Left ventricle myocardium inferior (tissue), 1 donor: ENCODE data around the gene PDE6A. TPM values are rescaled to one million over a fixed set of nuclear protein-coding genes. Genes with fewer than 3 reads are reported as not detected.
"Not testable (repeated sequence)": the region's sequence is repeated elsewhere in the genome, so short reads cannot be mapped to it uniquely, and the experiment has no call there.

Experiments
- DNase-seq: peaks from one replicate; pipeline ENCODE4 v3.0.0-alpha.2; 2020
- H3K27ac ChIP-seq: fragments of 200-600 bp; replicated peaks from 2 replicates; pipeline ENCODE4 v1.8.0; 2021
- H3K27me3 ChIP-seq: fragments of 200-600 bp; 2 replicates; pipeline ENCODE4 v1.8.0; 2021; ENCODE audit warnings: low read depth
- H3K36me3 ChIP-seq: fragments of 200-600 bp; 2 replicates; pipeline ENCODE4 v1.8.0; 2021
- H3K4me1 ChIP-seq: fragments of 200-600 bp; 2 replicates; pipeline ENCODE4 v1.8.0; 2021
- H3K4me3 ChIP-seq: fragments of 200-600 bp; 2 replicates; pipeline ENCODE4 v1.8.0; 2021; ENCODE audit warnings: mild to moderate bottlenecking, moderate library complexity
- H3K9me3 ChIP-seq: fragments of 200-600 bp; replicated peaks from 2 replicates; pipeline ENCODE4 v1.8.0; 2021
- intact Hi-C: fragments of 100-400 bp; cut with micrococcal nuclease; formaldehyde crosslinking; loops from one replicate; pipeline ENCODE4 v1.11.0; 2022
- total RNA-seq: library from RNA; stranded (reverse); fragmentation: NEBNext Ultra II Directional; extraction: Animal tissue kit (Norgen Biotek cat#: 25700); gene quantifications from one replicate; pipeline ENCODE4 v1.2.1, GENCODE V29; 2021
- TF ChIP-seq, protein P1 (sequence below): fragments of 200-600 bp; IDR thresholded peaks from 2 replicates; pipeline ENCODE4 v1.8.0; 2021; ENCODE audit warnings: antibody characterized with exemption, mild to moderate bottlenecking, borderline replicate concordance
- donor health status: DM: no; HTN: yes; CAD: no; lungs with severe emphysema.

The PDE6A gene
- total RNA-seq, 1 donor from 2014 or later = 0.22 TPM

DNA sequence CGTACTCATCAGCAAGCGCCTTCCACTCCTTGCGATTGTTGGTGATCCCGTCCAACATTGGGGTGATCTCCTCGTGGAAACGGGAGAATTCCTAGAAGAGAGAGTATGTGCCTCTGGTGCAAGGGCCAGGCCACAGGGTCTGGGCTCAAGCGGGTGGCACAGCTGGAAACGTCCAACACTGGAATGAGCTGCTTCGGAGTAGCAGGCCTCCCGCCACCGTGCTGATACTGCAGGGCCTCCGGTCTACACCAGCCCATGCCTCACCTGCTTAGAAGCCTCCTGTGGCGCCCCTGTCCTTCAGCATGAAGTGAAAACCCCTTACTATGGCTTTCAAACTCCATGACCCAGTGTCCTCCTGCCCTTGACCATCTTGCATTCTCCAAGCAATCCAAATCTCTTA lies 81.4 kb downstream of the PDE6A start:
- Histone ChIP-seq H3K4me1 (peaks cover 4% of the 10 kb centered on the region), H3K4me3 (no peak overlapping the region), H3K9me3 (no peaks in the 10 kb centered on the region), H3K36me3 (no peaks in the 10 kb centered on the region), H3K27me3 (no peaks in the 10 kb centered on the region), H3K27ac (no peak overlapping the region)
- intact Hi-C loops = no loop called here
- TF ChIP-seq, protein P1, sequence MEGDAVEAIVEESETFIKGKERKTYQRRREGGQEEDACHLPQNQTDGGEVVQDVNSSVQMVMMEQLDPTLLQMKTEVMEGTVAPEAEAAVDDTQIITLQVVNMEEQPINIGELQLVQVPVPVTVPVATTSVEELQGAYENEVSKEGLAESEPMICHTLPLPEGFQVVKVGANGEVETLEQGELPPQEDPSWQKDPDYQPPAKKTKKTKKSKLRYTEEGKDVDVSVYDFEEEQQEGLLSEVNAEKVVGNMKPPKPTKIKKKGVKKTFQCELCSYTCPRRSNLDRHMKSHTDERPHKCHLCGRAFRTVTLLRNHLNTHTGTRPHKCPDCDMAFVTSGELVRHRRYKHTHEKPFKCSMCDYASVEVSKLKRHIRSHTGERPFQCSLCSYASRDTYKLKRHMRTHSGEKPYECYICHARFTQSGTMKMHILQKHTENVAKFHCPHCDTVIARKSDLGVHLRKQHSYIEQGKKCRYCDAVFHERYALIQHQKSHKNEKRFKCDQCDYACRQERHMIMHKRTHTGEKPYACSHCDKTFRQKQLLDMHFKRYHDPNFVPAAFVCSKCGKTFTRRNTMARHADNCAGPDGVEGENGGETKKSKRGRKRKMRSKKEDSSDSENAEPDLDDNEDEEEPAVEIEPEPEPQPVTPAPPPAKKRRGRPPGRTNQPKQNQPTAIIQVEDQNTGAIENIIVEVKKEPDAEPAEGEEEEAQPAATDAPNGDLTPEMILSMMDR = no peak
- DNase-seq = no peak

DNA sequence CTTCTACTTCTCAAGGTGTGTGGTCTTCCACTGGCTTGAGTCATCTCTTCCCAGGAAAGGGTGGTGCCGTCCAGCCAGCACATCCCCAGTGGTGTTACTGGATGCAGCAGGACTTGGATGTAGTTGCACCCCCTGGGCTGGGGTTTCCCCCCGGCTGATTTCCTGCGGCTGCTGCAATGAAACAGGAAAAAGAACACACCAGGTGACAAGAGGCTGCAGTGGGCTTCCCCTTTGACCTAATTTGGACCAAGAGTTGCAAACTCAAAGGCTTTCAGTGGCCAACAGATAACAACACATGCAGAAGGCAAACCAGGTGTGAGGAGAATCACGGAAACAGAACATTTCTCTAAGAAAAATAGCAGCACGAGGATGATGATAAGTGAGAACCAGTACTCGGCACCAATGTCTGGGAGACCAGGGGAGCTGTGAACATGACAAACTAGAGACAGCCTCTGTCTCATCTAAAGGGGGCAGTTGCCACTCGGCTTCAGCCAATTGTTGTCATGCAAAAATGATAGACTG lies 83.7 kb downstream of the PDE6A start:
- intact Hi-C loops = no loop called here
- H3K36me3 ChIP-seq = no peaks in the 10 kb centered on the region
- H3K9me3 ChIP-seq = no peaks in the 10 kb centered on the region
- H3K4me3 ChIP-seq = no peak overlapping the region
- peaks cover 23% of the 10 kb centered on the region for H3K4me1 ChIP-seq
- H3K27me3 ChIP-seq = no peaks in the 10 kb centered on the region
- no peak for DNase-seq
- H3K27ac ChIP-seq = no peak overlapping the region
- TF ChIP-seq, protein P1 = no peak

DNA sequence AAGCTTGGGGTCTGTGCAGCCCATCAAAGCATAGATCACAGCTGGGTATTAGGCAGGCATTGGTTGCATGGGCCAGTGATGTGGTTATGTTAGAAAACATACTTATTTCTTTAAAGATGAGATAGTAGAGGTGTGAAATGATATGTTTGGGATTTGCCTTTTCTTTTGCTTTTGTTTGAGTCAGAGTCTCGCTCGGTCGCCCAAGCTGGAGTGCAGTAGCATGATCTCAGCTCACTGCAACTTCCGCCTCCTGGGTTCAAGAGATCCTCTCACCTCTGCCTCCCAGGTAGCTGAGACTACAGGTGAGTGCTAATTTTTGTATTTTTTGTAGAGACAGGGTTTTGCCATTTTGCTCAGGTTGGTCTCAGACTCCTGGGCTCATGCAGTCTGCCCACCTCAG lies 84.8 kb downstream of the PDE6A start:
- intact Hi-C loops = no loop called here
- no peak for DNase-seq
- H3K9me3 ChIP-seq = no peaks in the 10 kb centered on the region
- H3K36me3 ChIP-seq = no peaks in the 10 kb centered on the region
- peaks cover 23% of the 10 kb centered on the region for H3K4me1 ChIP-seq
- H3K27me3 ChIP-seq = no peaks in the 10 kb centered on the region
- H3K4me3 ChIP-seq = no peak overlapping the region
- H3K27ac ChIP-seq = no peak overlapping the region
- TF ChIP-seq, protein P1 = no peak

DNA sequence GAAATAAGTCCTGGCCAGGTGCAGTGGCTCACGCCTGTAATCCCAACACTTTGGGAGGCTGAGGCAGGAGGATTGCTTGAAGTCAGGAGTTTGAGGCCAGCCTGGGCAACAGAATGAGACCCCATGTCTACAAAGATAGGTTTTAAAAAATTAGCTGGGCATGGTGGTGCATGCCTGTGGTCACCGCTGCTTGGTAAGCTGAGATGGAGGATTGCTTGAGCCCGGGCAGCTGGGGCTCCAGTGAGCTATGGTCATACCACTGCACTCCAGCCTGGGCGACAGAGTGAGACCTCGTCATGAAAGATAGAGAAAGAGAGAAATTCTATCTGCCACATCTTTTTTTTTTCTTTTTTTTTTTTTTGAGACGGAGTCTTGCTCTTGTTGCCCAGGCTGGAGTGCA lies 86.1 kb downstream of the PDE6A start:
- H3K4me3 ChIP-seq, intact Hi-C loops, H3K27me3 ChIP-seq, DNase-seq, H3K36me3 ChIP-seq, H3K9me3 ChIP-seq: not testable (repeated sequence)
- Histone ChIP-seq H3K27ac (peak overlapping the region; percentile 90), H3K4me1 (peaks cover 23% of the 10 kb centered on the region)

DNA sequence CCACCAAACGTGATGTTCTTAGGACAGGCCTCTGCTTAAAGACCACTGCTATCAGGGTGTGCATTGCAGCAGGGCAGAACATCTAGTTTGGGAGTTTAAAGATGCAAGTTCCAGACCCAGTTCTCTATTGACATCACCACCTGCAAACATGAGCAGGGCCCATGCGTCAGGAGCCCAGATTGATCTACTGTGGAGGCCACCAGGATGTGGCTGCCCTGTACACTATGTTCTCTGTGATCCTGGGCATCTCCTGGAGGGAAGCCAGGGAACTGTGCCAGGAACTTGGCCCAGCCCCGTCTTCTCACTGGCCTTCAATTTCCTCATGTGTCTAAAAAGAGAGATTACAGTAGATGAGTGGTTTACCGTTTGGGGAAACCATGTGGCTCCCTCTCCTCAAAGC lies 87.1 kb downstream of the PDE6A start:
- intact Hi-C loops = no loop called here
- no peaks in the 10 kb centered on the region for H3K9me3 ChIP-seq
- no peak overlapping the region for H3K4me3 ChIP-seq
- TF ChIP-seq, protein P1 = no peak
- H3K36me3 ChIP-seq = no peaks in the 10 kb centered on the region
- peak; percentile 89 for DNase-seq
- no peaks in the 10 kb centered on the region for H3K27me3 ChIP-seq
- peak overlapping the region; percentile 90 for H3K27ac ChIP-seq
- H3K4me1 ChIP-seq = peaks cover 32% of the 10 kb centered on the region

DNA sequence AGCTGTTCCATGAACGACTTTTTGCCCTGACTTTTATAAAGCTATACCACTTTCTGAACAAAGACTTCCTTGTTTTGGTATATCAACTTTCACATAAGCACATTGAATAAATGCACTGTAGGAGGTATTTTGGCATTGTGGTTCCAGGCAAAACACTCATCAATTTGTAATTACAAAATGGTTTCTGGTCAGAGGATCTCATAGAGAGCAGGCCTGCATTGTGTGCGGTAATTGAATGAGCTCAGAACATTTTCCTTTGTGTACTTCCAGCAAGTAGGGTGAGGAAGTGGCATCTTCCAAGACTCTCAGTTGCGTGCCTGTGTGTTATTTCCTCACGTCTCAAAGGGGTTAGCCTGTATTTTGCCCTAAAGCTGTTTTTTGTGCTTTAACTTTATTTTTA lies 89.2 kb downstream of the PDE6A start:
- peaks cover 16% of the 10 kb centered on the region for H3K36me3 ChIP-seq
- H3K4me1 ChIP-seq = peaks cover 32% of the 10 kb centered on the region
- intact Hi-C loops = no loop called here
- DNase-seq = no peak
- H3K27ac ChIP-seq = peak overlapping the region; percentile 90
- TF ChIP-seq, protein P1 = no peak
- no peak overlapping the region for H3K4me3 ChIP-seq
- H3K9me3 ChIP-seq = no peaks in the 10 kb centered on the region
- no peaks in the 10 kb centered on the region for H3K27me3 ChIP-seq
